Measurements from ENCODE around the gene SPDYC. TPM values are rescaled to one million over a fixed set of nuclear protein-coding genes. Genes with fewer than 3 reads are reported as not detected.
A peak's percentile ranks its signal among the peaks of the same experiment; 100 is the strongest.

Gene SPDYC
- total and polyA plus RNA-seq, 2 of the 13 experiments (the other 11 are each of a cell fraction or from before 2014, with no cell fraction given): 0.15 to 0.33 TPM

DNA sequence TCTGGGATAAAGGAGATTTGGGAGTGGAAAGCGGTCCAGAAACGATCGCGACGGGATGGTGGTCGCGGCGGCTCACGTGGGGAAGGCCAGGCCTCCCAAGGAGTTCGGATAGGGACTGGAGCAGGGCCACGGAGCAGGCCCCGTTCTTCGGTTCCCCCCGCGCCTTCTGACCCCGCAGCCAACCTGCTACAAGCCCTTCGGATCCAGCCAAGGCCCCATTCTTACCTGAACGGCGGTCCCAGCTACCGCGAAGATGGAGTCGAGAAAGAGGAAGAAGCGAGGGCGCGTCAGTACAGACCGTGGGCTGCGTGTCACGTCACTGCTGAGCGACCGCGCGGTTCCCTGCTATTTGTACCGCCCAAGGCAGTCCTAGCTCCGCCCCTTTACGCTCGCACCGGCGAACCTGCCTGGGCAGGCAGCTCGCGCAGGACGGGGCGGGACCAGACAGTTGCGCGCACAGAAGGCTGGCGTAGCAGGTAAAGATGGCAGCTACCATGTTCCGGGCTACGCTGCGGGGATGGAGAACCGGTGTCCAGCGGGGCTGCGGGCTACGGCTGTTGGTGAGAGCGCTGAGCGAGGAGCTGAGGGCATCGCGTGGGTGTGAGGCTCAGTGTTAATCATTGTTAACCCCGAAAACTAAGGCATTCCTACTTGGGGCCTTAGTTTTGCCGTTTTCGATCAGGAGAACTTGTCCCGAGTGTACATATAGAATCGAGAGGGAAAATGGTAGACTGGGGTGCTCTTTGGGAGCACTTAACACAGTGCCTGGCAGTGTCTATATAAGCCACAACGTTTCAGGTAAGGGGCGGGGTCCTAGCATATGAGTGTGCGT, 48.0 kb upstream of the SPDYC start, which contains the start of the genes FAU and MRPL49 (continued):
- peak; percentile 96 for TF ChIP-seq PHF20 (CRISPR knock-in tag; IDR thresholded peaks at IDR 0.05)
- TF ChIP-seq ZNF451 (CRISPR knock-in tag; IDR thresholded peaks at IDR 0.05): peak; percentile 91; the same call in 1 of the 2 replicates
- TF ChIP-seq, protein P1, sequence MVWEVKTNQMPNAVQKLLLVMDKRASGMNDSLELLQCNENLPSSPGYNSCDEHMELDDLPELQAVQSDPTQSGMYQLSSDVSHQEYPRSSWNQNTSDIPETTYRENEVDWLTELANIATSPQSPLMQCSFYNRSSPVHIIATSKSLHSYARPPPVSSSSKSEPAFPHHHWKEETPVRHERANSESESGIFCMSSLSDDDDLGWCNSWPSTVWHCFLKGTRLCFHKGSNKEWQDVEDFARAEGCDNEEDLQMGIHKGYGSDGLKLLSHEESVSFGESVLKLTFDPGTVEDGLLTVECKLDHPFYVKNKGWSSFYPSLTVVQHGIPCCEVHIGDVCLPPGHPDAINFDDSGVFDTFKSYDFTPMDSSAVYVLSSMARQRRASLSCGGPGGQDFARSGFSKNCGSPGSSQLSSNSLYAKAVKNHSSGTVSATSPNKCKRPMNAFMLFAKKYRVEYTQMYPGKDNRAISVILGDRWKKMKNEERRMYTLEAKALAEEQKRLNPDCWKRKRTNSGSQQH (CRISPR knock-in tag; IDR thresholded peaks at IDR 0.05; ENCODE audit: low read depth): peak; percentile 95
- TF ChIP-seq ERF (CRISPR knock-in tag; IDR thresholded peaks at IDR 0.05): peak; percentile 85
- peak; percentile 73 for TF ChIP-seq KDM2A (CRISPR knock-in tag; IDR thresholded peaks at IDR 0.05; ENCODE audit: borderline replicate concordance, low read depth)
- TF ChIP-seq AGO1 (IDR thresholded peaks at IDR 0.05; ENCODE audit: low read depth, low read length, poor library complexity, severe bottlenecking): no peak
- no peak for TF ChIP-seq LCORL (IDR thresholded peaks at IDR 0.05)
- TF ChIP-seq LCORL (CRISPR knock-in tag; IDR thresholded peaks at IDR 0.05): 0 out of 2 replicates have a peak, but pooled peaks have one; percentile 21
- TF ChIP-seq, protein P2, sequence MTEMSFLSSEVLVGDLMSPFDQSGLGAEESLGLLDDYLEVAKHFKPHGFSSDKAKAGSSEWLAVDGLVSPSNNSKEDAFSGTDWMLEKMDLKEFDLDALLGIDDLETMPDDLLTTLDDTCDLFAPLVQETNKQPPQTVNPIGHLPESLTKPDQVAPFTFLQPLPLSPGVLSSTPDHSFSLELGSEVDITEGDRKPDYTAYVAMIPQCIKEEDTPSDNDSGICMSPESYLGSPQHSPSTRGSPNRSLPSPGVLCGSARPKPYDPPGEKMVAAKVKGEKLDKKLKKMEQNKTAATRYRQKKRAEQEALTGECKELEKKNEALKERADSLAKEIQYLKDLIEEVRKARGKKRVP (CRISPR knock-in tag; IDR thresholded peaks at IDR 0.05): peak in 1 of 2 experiments; percentile 70; a peak in 2 of 4 replicates
- TF ChIP-seq, protein P3, sequence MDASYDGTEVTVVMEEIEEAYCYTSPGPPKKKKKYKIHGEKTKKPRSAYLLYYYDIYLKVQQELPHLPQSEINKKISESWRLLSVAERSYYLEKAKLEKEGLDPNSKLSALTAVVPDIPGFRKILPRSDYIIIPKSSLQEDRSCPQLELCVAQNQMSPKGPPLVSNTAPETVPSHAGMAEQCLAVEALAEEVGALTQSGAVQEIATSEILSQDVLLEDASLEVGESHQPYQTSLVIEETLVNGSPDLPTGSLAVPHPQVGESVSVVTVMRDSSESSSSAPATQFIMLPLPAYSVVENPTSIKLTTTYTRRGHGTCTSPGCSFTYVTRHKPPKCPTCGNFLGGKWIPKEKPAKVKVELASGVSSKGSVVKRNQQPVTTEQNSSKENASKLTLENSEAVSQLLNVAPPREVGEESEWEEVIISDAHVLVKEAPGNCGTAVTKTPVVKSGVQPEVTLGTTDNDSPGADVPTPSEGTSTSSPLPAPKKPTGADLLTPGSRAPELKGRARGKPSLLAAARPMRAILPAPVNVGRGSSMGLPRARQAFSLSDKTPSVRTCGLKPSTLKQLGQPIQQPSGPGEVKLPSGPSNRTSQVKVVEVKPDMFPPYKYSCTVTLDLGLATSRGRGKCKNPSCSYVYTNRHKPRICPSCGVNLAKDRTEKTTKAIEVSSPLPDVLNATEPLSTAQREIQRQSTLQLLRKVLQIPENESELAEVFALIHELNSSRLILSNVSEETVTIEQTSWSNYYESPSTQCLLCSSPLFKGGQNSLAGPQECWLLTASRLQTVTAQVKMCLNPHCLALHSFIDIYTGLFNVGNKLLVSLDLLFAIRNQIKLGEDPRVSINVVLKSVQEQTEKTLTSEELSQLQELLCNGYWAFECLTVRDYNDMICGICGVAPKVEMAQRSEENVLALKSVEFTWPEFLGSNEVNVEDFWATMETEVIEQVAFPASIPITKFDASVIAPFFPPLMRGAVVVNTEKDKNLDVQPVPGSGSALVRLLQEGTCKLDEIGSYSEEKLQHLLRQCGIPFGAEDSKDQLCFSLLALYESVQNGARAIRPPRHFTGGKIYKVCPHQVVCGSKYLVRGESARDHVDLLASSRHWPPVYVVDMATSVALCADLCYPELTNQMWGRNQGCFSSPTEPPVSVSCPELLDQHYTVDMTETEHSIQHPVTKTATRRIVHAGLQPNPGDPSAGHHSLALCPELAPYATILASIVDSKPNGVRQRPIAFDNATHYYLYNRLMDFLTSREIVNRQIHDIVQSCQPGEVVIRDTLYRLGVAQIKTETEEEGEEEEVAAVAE (CRISPR knock-in tag; IDR thresholded peaks at IDR 0.05; ENCODE audit: borderline replicate concordance): peak; percentile 60
- peak; percentile 92 for TF ChIP-seq ZNF772 (CRISPR knock-in tag; IDR thresholded peaks at IDR 0.05)
- no peak for TF ChIP-seq PCBP2 (optimal IDR thresholded peaks at IDR 0.05; ENCODE audit: low read depth, low read length, poor library complexity, severe bottlenecking)
- peak; percentile 12; the same call in 1 of the 2 replicates for TF ChIP-seq NRL (CRISPR knock-in tag; IDR thresholded peaks at IDR 0.05; ENCODE audit: borderline replicate concordance)
- TF ChIP-seq SRSF1 (optimal IDR thresholded peaks at IDR 0.05; ENCODE audit: low read depth, low read length): peak; percentile 64
- TF ChIP-seq ZNF780A (CRISPR knock-in tag; IDR thresholded peaks at IDR 0.05): peak; percentile 56; the same call in 1 of the 2 replicates
- peak; percentile 76; the same call in 1 of the 2 replicates for TF ChIP-seq ZNF782 (CRISPR knock-in tag; IDR thresholded peaks at IDR 0.05; ENCODE audit: borderline replicate concordance)
- TF ChIP-seq BHLHE40 (IDR thresholded peaks at IDR 0.05; ENCODE audit: low read length): peak; percentile 13; the same call in 1 of the 2 replicates
- TF ChIP-seq ZNF263 (CRISPR knock-in tag; IDR thresholded peaks at IDR 0.05): peak; percentile 86
- no peak for TF ChIP-seq RARA (CRISPR knock-in tag; IDR thresholded peaks at IDR 0.05)
- TF ChIP-seq HNF4A (CRISPR knock-in tag; IDR thresholded peaks at IDR 0.05): no peak
- peak; percentile 81 for TF ChIP-seq ZNF501 (CRISPR knock-in tag; IDR thresholded peaks at IDR 0.05)
- TF ChIP-seq HMGA1 (CRISPR knock-in tag; conservative IDR thresholded peaks at IDR 0.05): no peak
- peak; percentile 97 for TF ChIP-seq GATAD1 (CRISPR knock-in tag; IDR thresholded peaks at IDR 0.05)

Data from HepG2 (cell line).